Endometrium (tissue), 2 donors: ENCODE results near the gene IL10RB.
A peak's percentile ranks its signal among the peaks of the same experiment; 100 is the strongest.
"Not testable (repeated sequence)": the region's sequence is repeated elsewhere in the genome, so short reads cannot be mapped to it uniquely, and the experiment has no call there.

Source experiments
- FAIRE-seq: peaks from 2 replicates; lab custom pipeline; 2012; peaks lifted over from hg19 to GRCh38; lab: Jason Lieb, UNC
- donor health status: control.
- donor health status: control.

The IL10RB gene

GRCh38 chr21:33302796-33303195 is 36.6 kb downstream of the IL10RB start:
- no peak for FAIRE-seq

GRCh38 chr21:33305344-33305671 is 39.1 kb downstream of the IL10RB start:
- FAIRE-seq, result no peak

GRCh38 chr21:33305938-33306337 is 39.8 kb downstream of the IL10RB start:
- FAIRE-seq, result no peak

GRCh38 chr21:33308586-33309490 is 42.7 kb downstream of the IL10RB start:
- FAIRE-seq, result no peak

GRCh38 chr21:33309778-33310177 is 43.6 kb downstream of the IL10RB start:
- no peak for FAIRE-seq

GRCh38 chr21:33312121-33312520 is 46.0 kb downstream of the IL10RB start:
- no peak for FAIRE-seq

GRCh38 chr21:33313183-33313582 is 47.0 kb downstream of the IL10RB start:
- FAIRE-seq, result no peak

GRCh38 chr21:33313611-33314010 is 47.4 kb downstream of the IL10RB start:
- FAIRE-seq, result no peak

- FAIRE-seq, result no peak
Measured at GRCh38 chr21:33314111-33314510, 47.9 kb downstream of the IL10RB start.

- no peak for FAIRE-seq
Measured at GRCh38 chr21:33315946-33316710, 50.0 kb downstream of the IL10RB start.

- FAIRE-seq, result no peak
Measured at GRCh38 chr21:33317145-33317544, 51.0 kb downstream of the IL10RB start.

- FAIRE-seq, result no peak
Measured at GRCh38 chr21:33317786-33318486, 51.8 kb downstream of the IL10RB start.

- not testable (repeated sequence) for FAIRE-seq
Measured at GRCh38 chr21:33321005-33321404, 54.8 kb downstream of the IL10RB start.

GRCh38 chr21:33323610-33324009 is 57.4 kb downstream of the IL10RB start:
- FAIRE-seq, result peak; percentile 88

- FAIRE-seq, result no peak
Measured at GRCh38 chr21:33324291-33325221, 58.4 kb downstream of the IL10RB start, which contains the start of gene IFNAR1. TSS of gene IFNAR1 (plus strand) at chr21:33324970. CDS start at chr21:33325056, 86 bp downstream.

GRCh38 chr21:33325222-33326067 is 59.3 kb downstream of the IL10RB start:
- FAIRE-seq, result peak; percentile 37

GRCh38 chr21:33327326-33327725 is 61.2 kb downstream of the IL10RB start:
- no peak for FAIRE-seq

GRCh38 chr21:33327792-33328433 is 61.7 kb downstream of the IL10RB start:
- no peak for FAIRE-seq

GRCh38 chr21:33330726-33331125 is 64.6 kb downstream of the IL10RB start:
- FAIRE-seq, result no peak

- FAIRE-seq, result no peak
Measured at GRCh38 chr21:33332143-33332542, 66.0 kb downstream of the IL10RB start.
